Measurements from ENCODE around the gene FOCAD. TPM values are rescaled to one million over a fixed set of nuclear protein-coding genes. Genes with fewer than 3 reads are reported as not detected.

The FOCAD gene
- total and polyA plus RNA-seq, 4 donors, result 6.8 to 62.1 (median 27.9) TPM

DNA sequence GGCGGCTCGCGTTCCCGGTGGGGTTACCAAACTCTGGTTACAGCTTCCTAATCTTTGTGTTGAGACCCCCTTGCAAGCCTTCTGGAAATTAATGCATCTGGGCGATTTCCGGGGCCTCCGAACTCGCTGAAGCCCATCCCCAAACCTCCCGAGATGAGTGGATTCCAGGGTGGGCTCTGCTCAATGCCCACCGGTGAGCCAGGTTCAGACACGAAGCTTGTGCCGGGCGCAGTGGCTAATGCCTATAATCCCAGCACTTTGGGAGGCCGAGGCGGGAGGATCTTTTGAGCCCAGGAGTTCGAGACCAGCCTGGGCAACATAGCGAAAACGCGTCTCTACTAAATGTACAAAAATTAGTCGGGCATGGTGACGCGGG lies 347.7 kb downstream of the FOCAD start:
- H3K4me3 ChIP-seq, result peak overlapping the region; percentile 5
- H3K4me1 ChIP-seq (ENCODE audit: control insufficient read depth in 5 of 5, insufficient read depth in 5 of 5, low read length in 5 of 5), result peaks cover 0 to 8% (median 0%) of the 10 kb centered on the region in 5 donors
- H3K36me3 ChIP-seq (ENCODE audit: control insufficient read depth in 4 of 4, insufficient read depth in 4 of 4, low read length in 4 of 4), result no peaks in the 10 kb centered on the region
- DNase-seq (no peak), ATAC-seq (ENCODE audit: insufficient read depth, low FRiP score) (no peak)
- 67 to 70% methylated on average over 22 of the region's 22 CpGs for WGBS, 2 donors
- H3K9me3 ChIP-seq (ENCODE audit: control insufficient read depth in 4 of 4, insufficient read depth in 3 of 4, low read length in 3 of 4), result no peaks in the 10 kb centered on the region
- peak overlapping the region; percentile 7 to 14 for H3K9ac ChIP-seq (ENCODE audit: insufficient read depth in 1 of 2, low read length in 2 of 2)
- TF ChIP-seq, protein P1, sequence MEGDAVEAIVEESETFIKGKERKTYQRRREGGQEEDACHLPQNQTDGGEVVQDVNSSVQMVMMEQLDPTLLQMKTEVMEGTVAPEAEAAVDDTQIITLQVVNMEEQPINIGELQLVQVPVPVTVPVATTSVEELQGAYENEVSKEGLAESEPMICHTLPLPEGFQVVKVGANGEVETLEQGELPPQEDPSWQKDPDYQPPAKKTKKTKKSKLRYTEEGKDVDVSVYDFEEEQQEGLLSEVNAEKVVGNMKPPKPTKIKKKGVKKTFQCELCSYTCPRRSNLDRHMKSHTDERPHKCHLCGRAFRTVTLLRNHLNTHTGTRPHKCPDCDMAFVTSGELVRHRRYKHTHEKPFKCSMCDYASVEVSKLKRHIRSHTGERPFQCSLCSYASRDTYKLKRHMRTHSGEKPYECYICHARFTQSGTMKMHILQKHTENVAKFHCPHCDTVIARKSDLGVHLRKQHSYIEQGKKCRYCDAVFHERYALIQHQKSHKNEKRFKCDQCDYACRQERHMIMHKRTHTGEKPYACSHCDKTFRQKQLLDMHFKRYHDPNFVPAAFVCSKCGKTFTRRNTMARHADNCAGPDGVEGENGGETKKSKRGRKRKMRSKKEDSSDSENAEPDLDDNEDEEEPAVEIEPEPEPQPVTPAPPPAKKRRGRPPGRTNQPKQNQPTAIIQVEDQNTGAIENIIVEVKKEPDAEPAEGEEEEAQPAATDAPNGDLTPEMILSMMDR (IDR thresholded peaks at IDR 0.05; ENCODE audit: control extremely low read depth, extremely low read depth), result no peak
- H3K27ac ChIP-seq (ENCODE audit: low read depth in 1 of 2, low read length in 1 of 2), result peak overlapping the region in 1 of 2 donors; percentile 84
- H3K27me3 ChIP-seq (ENCODE audit: control insufficient read depth in 3 of 3, insufficient read depth in 3 of 3, low read length in 2 of 3), result no peaks in the 10 kb centered on the region

DNA sequence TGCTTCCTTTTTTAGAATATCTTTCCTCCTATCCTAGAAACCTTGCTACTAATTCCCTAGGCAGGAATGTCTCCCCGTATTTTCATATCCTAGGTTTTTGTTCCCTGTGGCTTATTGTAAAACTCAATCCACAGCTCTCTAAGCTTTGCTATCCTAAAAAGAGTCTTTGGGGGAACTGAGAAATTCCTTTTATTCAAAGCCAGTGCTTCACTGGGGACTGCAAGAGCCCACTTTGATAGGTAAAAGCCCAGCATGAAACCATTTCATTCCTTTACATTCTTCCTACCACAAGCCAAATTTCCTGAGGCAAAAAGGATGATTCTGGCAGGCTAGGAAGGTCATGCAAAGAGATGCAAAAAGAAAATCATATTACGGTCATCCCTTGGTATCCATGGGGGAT lies 353.2 kb downstream of the FOCAD start:
- no peaks in the 10 kb centered on the region for H3K4me1 ChIP-seq (ENCODE audit: control insufficient read depth in 5 of 5, insufficient read depth in 5 of 5, low read length in 5 of 5)
- TF ChIP-seq, protein P1 (IDR thresholded peaks at IDR 0.05; ENCODE audit: control extremely low read depth, extremely low read depth), result no peak
- H3K36me3 ChIP-seq (ENCODE audit: control insufficient read depth in 4 of 4, insufficient read depth in 4 of 4, low read length in 4 of 4), result no peaks in the 10 kb centered on the region
- no peak overlapping the region for H3K9ac ChIP-seq (ENCODE audit: insufficient read depth in 1 of 2, low read length in 2 of 2)
- ATAC-seq (ENCODE audit: insufficient read depth, low FRiP score) (no peak), DNase-seq (no peak)
- H3K27ac ChIP-seq (ENCODE audit: low read depth in 1 of 2, low read length in 1 of 2), result no peak overlapping the region
- no peaks in the 10 kb centered on the region for H3K9me3 ChIP-seq (ENCODE audit: control insufficient read depth in 4 of 4, insufficient read depth in 3 of 4, low read length in 3 of 4)
- no peaks in the 10 kb centered on the region for H3K27me3 ChIP-seq (ENCODE audit: control insufficient read depth in 3 of 3, insufficient read depth in 3 of 3, low read length in 2 of 3)
- no peak overlapping the region for H3K4me3 ChIP-seq
- WGBS, 2 donors, result 98% methylated on average over 2 of the region's 2 CpGs

DNA sequence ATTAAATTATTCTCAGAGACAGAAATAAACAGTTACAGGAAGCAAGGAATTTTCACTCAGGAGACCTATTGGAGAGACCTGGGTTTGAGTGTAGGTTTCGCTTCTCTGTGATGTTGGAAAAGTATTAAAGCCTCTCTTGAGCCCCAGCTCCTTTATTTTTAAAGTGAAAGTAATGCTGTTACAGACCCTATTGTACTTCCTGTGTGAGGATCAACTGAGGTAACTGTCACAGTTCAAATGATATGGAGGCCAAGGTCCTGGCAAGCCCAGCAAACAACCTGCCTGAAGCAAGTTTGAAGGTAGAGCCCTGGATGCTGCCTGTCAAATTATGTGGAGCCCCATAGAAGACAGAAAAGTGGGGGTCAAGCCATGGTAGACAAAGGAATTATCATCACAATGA lies 355.2 kb downstream of the FOCAD start:
- no peak for DNase-seq
- no peaks in the 10 kb centered on the region for H3K9me3 ChIP-seq (ENCODE audit: control insufficient read depth in 4 of 4, insufficient read depth in 3 of 4, low read length in 3 of 4)
- H3K27ac ChIP-seq (ENCODE audit: low read depth in 1 of 2, low read length in 1 of 2), result no peak overlapping the region
- TF ChIP-seq, protein P1 (IDR thresholded peaks at IDR 0.05; ENCODE audit: control extremely low read depth, extremely low read depth), result no peak
- no peaks in the 10 kb centered on the region for H3K36me3 ChIP-seq (ENCODE audit: control insufficient read depth in 4 of 4, insufficient read depth in 4 of 4, low read length in 4 of 4)
- ATAC-seq (ENCODE audit: insufficient read depth, low FRiP score), result no peak
- H3K27me3 ChIP-seq (ENCODE audit: control insufficient read depth in 3 of 3, insufficient read depth in 3 of 3, low read length in 2 of 3), result no peaks in the 10 kb centered on the region
- no peak overlapping the region for H3K4me3 ChIP-seq
- WGBS, 2 donors, result 96% methylated on average over 1 of the region's 1 CpG
- H3K4me1 ChIP-seq (ENCODE audit: control insufficient read depth in 5 of 5, insufficient read depth in 5 of 5, low read length in 5 of 5), result no peaks in the 10 kb centered on the region
- no peak overlapping the region for H3K9ac ChIP-seq (ENCODE audit: insufficient read depth in 1 of 2, low read length in 2 of 2)

DNA sequence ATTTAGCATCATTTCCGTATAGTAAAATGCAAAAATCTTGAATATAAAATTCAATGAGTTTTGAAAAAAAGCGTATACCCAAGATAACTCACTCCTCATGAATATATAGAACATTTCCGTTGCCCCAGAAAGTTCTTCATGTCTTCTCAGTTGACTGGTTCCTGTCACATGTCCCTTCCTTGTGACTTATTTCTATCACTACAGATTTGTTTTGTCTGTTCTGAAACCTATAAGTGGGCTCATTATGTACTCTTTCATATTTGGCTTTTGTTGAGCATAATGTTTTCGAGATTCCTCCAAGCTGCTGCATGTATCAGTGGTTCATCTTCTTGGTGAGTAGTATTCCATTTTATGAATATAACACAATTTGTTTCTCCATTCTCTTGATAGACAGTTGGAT lies 358.4 kb downstream of the FOCAD start:
- TF ChIP-seq, protein P1 (IDR thresholded peaks at IDR 0.05; ENCODE audit: control extremely low read depth, extremely low read depth), result no peak
- DNase-seq, result no peak
- ATAC-seq (ENCODE audit: insufficient read depth, low FRiP score), result no peak
- Histone ChIP-seq H3K4me3 (no peak overlapping the region), H3K9me3 (ENCODE audit: control insufficient read depth in 4 of 4, insufficient read depth in 3 of 4, low read length in 3 of 4) (no peaks in the 10 kb centered on the region), H3K36me3 (ENCODE audit: control insufficient read depth in 4 of 4, insufficient read depth in 4 of 4, low read length in 4 of 4) (no peaks in the 10 kb centered on the region), H3K9ac (ENCODE audit: insufficient read depth in 1 of 2, low read length in 2 of 2) (no peak overlapping the region), H3K4me1 (ENCODE audit: control insufficient read depth in 5 of 5, insufficient read depth in 5 of 5, low read length in 5 of 5) (no peaks in the 10 kb centered on the region), H3K27me3 (ENCODE audit: control insufficient read depth in 3 of 3, insufficient read depth in 3 of 3, low read length in 2 of 3) (no peaks in the 10 kb centered on the region), H3K27ac (ENCODE audit: low read depth in 1 of 2, low read length in 1 of 2) (no peak overlapping the region)
- 95% methylated on average over 4 of the region's 4 CpGs for WGBS, 2 donors
